ENCODE results near the gene SV2A.

Gene SV2A

DNA sequence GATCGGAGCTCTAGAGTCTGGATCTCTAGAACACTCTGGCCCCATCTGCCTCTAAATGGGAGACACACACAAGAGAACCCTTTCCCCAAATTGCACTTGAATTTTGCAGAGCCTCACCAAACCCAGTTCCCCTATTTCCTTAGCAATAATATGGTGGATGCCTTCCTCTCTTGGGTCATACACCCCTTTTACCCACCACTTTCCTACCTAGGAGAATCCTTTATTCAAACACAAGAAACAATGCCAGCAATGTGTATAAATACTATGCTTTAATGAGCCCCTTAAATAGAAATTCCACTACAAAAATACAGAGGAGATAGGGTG, 10.7 kb upstream of the SV2A start:
- no peak for DNase-seq

DNA sequence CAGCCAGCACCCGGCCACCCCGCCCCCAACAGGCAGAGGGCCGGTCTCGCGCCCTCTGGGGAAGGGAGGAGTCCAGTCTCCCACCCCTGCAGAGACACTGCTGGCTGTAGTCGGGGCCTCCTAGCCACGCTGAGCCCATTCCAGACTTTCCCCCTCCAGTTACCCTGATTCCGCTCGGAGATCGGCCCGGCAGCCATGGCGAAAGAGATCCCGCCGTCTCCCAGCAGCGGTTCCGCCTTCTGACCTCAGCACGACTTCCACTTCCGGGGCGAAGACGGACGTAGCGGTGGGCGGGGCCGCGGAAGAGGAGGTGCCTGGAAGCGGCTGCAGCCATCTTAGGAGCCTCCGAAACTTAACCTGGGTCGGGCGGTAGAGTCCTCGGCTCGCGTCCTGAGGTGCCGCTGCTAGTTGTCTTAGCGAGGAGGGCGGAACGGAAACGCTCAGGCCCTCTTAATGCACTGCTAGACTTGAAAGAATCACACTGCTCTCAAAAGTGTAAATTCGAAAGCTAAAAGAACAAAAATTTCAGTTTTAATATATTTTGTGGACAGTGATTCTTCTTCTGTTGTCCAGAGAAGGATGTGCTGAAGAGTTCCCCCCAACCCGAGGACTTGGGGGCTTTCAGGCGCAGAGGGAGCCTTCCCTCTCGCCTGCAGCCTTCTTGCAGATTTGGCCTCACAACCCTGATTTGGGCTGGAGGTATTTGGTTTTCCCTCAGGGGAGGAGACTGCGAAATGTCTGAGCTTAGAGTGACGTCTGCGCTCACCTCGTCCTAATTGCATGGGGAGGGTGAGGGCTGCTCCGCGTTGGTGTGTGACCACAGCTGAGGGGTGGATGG, 10.1 kb upstream of the SV2A start, which contains the start of gene SF3B4:
TSS of gene SF3B4 (minus strand) at position 241 of the 838 bp plus-strand sequence. CDS start at position 197, 44 bp downstream.
- DNase-seq, result peak; percentile 98

DNA sequence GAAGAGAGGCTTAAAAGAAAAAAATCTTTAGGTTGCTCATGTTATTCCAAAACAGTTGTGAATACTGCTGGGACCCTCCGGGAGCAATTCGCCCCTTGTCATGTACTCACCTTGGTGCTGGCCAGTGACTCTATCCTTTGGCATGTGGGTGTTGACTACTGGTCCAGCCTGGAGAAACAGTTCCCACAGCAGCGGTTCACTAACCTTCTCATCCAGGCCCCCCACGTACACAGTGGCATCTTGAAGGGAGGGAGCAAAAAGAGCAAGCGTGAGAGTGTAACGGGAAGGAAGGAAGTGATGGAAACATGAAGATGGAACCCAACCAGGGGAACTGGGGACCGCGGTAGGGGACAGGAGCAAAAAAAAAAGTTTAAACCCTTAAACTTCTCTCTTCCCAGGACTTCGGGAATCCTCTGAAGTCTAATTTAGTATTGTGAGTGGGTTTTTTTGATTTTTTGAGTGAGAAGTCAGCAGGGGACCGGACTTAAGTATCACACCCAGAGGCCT, 9.5 kb upstream of the SV2A start:
- no peak for DNase-seq

DNA sequence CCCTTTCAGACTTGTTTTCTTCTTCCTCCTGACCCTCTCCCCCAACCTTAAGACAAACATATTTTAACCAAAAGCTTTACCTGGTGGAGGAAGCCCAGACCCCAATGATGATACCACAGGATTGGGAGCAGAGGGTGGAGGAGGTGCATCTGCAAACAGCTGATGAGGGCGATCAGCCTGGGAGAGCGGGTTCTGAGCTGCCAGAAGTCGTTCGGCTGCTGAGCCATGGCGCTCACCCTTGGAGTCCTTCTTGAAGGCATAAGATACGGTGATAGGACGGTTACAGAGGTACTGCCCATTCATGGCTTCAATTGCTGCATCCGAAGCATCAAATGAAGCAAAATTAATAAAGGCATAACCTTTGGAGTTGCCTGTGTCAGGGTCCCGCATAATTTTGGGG, 8.7 kb upstream of the SV2A start:
- no peak for DNase-seq

DNA sequence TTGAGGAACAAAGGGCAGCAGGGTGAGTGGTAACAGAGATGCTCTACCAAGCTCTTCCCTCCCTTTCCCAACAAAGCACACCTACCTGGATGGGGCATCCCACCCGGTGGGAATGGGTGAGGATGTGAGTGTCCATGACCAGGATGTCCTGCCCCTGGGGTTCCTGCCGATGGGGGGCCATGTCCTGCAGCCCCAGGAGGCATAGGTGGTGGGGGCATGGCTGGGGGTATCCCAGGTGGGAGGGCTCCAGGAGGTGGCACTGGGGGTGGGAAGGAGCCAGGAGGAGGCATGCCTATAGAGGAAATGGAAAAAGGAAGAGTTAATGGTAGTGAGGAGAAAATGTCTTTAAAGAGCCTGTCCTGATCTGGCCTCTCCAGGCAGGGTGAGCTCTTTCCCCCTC, 8.1 kb upstream of the SV2A start:
- DNase-seq, result no peak

DNA sequence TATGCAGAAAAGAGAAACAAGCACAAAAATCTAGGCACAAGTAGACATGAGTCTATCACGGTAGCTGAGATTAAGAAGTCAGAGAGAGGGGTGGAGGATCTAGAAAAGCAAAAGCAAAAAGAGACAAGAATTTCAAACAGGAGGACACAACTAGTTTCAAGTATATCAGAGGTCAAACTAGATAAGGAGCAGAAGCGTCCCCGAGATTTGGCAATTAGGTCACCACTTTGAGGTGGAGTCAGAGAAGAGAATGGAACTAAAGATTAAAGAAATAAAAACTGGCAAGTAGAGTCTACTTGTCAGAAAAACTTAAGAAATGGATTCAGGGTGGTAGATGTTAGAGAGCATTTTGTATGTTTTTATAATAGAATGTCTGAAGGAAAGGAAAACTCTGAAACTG, 7.7 kb upstream of the SV2A start:
- no peak for DNase-seq

- no peak for DNase-seq
These were observed 6.0 kb upstream of the SV2A start for GRCh38 chr1:149923626-149924025.

DNA sequence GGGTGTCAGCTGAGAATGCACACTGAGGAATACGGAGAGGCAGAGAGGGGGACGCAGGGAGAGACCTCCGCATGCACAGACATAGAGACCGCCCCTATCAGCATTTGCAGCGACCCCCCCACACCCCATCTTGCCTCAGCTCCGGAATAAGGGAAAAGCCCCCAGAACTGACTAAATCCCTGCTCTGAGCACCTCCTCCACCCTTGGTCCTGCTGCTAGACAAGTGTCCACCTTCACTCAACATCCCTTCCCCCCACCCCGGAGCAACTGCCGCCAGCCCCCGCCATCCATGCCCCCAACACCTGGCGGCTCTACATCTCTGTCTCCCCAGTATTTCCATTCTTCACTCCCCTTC, 769 bp downstream of the SV2A start:
- no peak for DNase-seq

DNA sequence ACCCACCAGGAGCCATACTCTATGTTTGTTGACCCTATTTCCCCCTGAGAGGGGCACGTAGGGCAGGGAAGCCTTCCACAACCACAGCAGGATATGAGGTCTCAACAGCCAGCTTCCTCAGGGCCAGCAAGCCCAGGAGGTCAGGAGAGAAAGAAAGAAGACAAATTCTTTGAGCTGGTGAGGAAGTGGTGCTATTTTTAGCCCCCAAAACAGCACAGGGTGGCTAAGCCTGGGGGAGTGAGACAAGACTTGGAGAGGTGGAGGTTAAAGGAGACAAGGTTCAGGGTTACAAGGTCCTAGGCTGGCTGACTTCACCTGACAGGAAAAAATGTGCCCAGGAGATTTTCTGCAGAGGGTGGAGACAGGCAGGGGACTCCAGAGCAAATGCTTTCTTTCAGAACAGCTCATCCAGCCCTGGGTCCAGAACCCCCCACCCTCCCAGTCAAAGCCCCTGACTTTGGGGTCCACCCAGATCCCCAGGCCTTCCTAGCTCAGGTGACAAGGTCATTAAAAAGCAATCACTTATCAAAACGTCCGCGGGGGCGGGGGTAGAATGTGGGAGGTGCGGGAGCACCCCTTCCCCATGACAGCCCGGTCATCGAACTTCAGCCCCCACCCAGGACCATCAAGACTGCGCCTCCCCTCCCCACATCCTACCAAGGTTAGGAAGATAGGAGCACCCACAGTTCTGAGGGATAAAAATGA, 1.3 kb downstream of the SV2A start:
- DNase-seq, result no peak

DNA sequence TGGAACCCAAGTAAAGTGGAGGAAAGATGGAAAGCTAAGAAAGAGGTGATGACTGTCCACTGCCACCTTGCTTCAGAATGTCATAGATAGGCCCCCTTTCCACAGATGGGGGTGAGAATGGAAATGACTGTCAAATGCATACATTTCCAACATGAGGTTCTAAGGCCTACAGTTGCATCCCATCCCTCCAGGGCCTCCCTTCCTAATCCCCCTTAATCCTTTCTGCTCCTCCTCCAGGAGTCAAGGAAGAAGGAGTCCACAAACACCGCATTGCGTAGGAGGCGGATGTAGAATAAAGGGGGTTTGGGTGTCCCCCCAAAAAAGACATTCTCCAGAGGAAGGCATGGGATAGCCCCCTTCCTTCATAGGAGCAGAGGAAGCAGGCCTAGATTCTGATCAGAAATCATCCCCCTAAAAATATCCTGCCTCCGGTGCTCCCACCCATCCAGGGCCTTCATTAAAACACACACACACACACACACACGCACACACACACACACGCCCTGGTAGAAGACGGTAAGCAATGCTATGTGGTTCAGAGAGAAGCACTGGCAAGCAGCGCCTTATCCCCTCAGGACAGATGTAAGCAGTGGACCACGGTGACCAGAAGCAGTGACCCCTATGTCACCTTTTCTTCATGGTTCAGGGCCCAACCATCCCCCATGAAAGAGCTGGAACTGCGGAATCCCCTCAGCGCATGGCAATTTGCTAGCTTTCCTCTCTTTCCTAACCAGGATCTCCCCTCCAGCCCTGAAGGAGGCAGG, 2.0 kb downstream of the SV2A start:
- no peak for DNase-seq

DNA sequence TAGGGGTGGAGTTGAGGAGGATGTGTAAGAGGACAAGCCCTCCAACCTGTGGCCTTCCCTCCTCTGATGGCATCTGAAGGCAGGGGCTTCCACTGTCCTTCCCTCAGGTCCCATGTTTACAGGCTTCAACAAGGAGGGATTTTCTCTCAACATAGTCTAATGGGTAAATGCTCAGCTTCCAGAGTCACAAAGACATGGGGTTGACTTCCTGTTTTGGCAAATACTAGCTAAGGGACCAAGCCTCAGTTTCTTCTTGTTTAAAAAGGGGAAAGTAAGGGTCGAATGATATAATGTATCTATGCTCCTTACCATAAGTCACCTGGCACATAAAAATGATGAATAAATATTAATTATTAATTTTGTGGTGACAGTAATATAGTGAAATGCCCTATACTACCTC, 3.1 kb downstream of the SV2A start:
- no peak for DNase-seq

GRCh38 chr1:149906570-149907075, 11.0 kb downstream of the SV2A start:
- no peak for DNase-seq

GRCh38 chr1:149903836-149904491, 13.7 kb downstream of the SV2A start:
- DNase-seq, result no peak

DNA sequence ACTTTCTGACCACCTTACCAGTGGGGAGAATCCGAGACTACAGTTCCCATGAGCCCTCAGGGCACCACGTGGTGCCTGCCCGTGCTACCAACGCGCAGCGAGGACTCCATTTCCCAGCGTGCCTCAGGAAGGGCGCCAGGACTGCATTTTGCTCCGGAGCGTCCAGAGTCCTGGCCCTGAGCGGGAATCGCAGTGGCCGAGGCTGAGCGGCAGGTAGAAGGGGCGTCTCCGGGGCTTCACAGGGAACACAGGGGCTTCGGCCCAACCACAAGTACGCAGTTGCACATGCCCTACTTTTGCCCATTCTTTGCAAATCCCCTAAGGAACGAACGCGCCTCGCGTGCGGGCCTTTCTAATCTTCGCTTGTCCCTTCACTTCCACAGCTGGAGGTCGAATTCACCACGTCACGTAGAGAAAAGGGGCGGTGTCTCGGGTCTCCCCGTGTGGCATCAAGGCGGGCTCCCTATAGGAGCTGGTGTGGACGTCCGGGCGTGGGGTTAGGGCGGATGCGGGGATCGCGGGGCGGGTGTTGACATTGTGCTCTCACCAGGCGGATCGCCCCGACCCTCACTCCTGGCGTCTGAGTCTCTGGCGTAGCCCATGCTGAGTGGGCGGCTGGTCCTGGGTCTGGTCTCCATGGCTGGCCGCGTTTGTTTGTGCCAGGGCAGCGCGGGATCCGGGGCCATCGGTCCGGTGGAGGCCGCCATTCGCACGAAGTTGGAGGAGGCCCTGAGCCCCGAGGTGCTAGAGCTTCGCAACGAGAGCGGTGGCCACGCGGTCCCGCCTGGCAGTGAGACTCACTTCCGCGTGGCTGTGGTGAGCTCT, 18.0 kb downstream of the SV2A start, which contains the start of gene BOLA1:
TSS of gene BOLA1 (plus strand) at position 109 of the 825 bp plus-strand sequence. CDS start at position 601, 492 bp downstream.
- peak; percentile 96 for DNase-seq

DNA sequence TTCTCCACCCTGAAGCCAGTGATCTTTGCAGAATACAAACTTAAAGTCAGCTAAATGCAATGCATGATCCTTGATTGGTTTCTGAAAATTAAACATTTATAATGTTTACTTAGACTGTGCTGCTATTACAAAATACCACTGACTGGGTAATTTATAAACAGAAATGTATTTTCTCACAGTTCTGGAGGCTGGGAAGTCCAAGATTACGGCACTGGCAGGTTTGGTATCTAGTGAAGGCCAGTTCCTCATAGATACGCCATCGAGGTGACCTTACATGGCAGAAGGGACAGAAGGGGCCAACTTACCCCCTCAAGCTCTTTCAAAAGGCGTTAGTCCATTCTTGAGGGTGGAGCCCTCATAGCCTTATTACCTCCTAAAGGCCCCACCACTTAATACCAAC, 21.1 kb downstream of the SV2A start:
- DNase-seq, result no peak

GRCh38 chr1:149888999-149889289, 28.7 kb downstream of the SV2A start:
- peak; percentile 56 for DNase-seq

DNA sequence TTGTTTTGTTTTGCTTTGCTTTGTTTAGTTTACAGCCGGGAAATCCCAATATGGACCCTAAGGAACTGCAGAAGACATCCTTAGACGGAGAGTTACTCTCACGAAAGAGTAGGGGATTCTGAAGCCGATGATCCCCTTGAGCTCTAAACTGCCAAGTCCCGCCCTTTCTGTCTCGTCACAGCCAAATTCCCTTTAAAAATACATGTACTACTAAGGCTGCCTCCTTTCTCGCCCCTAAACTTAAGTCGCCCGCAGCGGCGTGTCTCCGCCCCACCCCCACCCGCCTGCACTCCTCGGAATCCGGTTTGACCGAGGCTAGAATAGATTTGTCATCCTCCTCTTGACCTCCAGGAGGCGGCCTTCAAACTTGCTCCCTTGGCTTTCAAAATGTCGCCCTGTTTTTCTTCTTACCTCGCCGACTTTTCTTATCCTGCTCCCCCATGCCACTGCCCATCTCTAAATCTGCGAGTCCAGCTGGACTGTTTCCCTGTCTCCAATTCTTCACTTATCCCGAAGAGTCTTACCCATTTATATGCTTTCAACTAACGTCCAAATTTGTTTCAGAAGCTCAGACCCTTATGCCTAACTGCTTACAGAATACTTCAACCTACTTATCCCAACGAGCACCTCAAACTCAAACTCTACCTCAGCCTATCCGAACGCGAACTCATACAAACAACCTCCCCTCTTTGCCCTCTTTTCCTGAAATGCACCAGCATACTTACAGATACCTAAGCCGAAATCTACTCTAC, 29.2 kb downstream of the SV2A start:
- DNase-seq, result peak; percentile 93

DNA sequence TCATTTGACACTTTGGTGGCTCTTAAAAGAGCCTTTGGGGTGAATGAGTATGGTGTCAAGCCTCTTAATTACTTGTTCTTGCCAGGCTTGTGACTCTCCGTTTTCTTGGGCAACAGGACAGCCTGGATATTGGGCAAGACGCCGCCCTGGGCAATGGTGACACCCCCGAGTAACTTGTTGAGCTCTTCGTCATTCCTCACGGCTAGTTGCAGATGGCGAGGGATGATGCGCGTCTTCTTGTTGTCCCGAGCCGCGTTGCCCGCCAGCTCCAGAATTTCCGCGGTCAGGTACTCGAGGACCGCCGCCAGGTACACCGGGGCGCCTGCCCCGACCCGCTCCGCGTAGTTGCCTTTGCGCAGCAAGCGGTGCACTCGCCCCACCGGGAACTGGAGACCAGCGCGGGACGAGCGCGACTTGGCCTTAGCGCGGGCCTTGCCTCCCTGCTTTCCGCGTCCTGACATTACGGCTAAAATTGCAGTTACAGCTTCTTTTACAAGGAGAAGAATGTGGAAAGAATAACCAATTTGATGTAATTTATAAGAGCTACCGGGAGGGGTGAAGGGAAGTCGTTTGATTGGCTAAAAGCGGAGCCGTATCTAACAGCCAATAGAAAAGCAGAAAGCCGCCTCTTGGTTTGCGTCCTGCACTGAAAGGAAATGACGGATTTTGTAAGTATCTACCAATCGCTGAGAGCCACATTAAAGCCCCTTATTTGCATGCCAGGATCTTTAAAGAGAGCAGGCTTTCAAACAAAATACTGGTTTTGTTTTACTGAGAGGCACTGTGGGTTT, 30.0 kb downstream of the SV2A start:
- DNase-seq, result peak; percentile 92

GRCh38 chr1:149887196-149887455, 30.5 kb downstream of the SV2A start:
- peak; percentile 43 for DNase-seq

DNA sequence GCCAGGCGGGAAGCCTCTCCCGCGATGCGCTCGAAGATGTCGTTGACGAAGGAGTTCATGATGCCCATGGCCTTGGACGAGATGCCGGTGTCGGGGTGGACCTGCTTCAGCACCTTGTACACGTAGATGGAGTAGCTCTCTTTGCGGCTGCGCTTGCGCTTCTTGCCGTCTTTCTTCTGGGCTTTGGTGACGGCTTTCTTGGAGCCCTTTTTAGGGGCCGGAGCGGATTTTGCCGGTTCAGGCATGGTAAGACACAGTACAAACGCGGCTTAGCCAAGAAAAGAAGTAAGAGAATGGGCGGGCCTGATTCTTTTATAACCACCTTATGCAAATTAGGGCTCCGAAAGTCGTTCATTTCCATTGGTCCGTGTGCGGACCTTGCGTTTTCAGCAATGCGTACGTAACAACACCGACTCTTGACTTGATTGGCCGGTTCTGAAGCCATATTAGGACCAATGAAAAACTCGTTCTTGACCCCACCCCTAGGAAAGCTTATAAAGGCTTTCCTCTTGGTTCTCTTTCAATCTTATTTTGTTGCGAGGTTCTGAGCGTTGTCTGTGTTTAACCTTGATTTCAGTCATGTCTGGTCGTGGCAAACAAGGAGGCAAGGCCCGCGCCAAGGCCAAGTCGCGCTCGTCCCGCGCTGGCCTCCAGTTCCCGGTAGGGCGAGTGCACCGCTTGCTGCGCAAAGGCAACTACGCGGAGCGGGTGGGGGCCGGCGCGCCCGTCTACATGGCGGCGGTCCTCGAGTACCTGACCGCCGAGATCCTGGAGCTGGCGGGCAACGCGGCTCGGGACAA, 31.0 kb downstream of the SV2A start:
- peak; percentile 96 for DNase-seq
